HG03575 (cell line): ENCODE measurements around the gene FAM210A.
"Not testable (repeated sequence)": the region's sequence is repeated elsewhere in the genome, so short reads cannot be mapped to it uniquely, and the experiment has no call there.

Experiments
- ATAC-seq: cut with Tn5 transposase; IDR thresholded peaks from one replicate; pipeline ENCODE4 v1.9.1; 2021; ENCODE audit not compliant: unreplicated experiment, insufficient number of reproducible peaks, low FRiP score; ENCODE audit errors: extremely low read depth

The FAM210A gene

DNA sequence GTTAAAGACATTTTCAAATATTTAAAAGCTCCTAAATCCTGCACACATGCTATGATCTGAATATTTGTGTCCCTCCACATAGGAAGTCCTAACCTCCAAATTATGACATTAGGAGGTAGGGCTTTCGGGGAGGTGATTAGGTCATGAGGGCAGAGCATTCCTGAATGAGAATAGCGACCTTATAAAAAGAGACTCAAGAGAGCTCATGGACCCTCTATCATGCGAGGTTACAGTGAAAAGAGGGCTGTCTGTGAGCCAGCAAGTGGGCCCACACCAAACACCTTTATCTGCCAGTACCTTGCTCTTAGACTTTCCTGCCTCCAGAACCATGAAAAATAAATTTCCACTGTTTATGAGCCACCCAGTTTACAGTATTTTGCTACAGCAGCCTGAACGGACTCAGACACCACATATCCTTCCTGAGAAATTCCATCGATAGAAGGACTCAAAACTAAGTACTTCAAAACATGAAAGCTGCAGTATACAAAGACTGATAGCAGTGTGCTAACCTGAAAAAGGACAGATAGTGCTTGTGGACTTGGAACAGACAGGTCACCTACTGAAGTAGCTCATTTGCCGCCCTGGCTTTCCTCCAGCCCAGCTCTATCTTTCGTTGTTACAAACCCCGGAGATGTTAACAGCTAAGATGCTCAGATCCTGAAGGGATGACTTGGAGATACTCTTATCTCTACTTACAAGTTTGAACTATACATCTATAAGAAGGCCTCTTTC lies 13.8 kb downstream of the FAM210A start:
- ATAC-seq: no peak

GRCh38 chr18:13710414-13710831 lies 15.9 kb downstream of the FAM210A start:
- ATAC-seq: no peak

DNA sequence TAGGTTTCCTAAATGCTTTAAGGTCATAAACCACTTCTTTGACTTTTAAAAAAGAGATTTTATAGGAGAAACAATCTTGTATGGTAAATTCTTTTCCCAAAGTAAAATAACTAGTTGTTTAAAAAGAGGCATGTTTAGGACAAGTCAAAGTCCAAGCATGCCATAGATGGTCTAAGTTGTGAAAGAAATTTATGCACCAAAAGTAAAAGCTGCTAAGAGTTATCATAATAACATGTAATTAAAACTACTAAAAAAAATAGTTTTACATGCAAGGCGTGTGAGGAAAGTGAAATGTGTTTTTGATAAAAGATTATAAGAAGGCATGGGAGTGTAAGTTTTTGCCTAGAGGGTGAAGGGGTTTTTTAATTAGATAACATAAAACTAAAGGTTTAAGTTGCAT lies 22.5 kb downstream of the FAM210A start:
- no peak for ATAC-seq

- no peak for ATAC-seq
These were observed 26.2 kb downstream of the FAM210A start for GRCh38 chr18:13700153-13700552.

GRCh38 chr18:13696961-13697360 lies 29.4 kb downstream of the FAM210A start:
- ATAC-seq: no peak

GRCh38 chr18:13695337-13695736 lies 31.0 kb downstream of the FAM210A start:
- ATAC-seq: not testable (repeated sequence)

DNA sequence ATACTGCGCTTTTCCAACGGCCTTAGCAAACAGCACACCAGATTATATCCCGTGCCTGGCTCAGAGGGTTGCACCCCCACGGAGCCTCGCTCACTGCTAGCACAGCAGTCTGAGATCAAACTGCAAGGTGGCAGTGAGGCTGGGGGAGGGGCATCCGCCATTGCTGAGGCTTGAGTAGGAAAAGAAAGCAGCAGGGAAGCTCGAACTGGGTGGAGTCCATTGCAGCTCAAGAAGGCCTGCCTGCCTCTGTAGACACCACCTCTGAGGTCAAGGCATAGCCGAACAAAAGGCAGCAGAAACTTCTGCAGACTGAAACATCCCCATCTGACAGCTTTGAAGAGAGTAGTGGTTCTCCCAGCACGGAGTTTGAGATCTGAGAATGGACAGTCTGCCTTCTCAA lies 36.3 kb downstream of the FAM210A start:
- ATAC-seq: not testable (repeated sequence)

DNA sequence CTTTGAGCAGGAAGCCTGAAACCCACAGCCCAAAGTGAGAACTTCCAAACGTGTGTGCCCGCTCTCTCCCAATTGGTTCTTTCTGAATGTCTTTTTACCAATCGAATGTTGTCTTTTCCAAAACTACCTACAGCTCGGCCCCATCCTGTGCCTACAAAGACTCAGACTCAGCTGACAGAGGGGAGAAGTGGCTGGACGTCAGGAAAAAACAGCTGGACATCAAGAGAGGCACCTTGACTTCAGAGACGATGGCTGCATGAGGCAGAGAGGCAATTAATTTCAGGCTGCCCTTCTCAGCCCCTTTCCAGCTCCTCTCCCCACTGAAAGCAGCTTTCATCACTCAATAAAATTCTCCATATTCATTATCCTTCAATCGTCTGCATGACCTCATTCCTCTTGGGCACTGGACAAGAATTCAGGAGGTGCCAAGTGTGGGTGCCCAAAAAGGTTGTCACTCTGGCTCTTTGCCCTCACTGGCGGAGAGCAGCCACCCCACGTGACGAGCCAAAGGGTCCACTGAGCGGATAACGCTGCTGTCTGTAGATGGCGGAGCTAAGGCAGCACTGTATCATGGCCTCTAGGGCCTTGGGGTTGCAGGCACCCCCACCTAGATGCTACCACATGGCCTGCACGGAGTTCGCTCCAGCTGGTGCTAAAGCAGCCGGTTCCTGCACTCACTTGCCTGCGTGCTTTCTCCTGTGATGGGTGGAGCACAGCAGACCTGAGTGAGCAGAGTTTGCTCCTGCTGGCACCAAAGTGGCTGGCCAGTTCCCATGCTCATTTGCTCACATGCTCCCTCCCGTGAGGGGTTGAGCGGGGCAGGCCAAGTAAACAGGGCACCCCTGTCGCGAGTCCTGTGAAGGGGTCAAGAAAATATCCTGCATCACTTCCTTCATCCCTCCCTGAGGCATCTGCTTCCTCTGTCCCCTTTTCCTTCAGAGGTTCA lies 37.9 kb downstream of the FAM210A start:
- no peak for ATAC-seq

GRCh38 chr18:13684546-13684945 lies 41.8 kb downstream of the FAM210A start:
- ATAC-seq: no peak

- ATAC-seq: no peak
These were observed 44.7 kb downstream of the FAM210A start for GRCh38 chr18:13681701-13682100.

- ATAC-seq: no peak
These were observed 45.7 kb downstream of the FAM210A start for GRCh38 chr18:13680612-13681011.

- ATAC-seq: not testable (repeated sequence)
These were observed 49.0 kb downstream of the FAM210A start for GRCh38 chr18:13677350-13677749.

DNA sequence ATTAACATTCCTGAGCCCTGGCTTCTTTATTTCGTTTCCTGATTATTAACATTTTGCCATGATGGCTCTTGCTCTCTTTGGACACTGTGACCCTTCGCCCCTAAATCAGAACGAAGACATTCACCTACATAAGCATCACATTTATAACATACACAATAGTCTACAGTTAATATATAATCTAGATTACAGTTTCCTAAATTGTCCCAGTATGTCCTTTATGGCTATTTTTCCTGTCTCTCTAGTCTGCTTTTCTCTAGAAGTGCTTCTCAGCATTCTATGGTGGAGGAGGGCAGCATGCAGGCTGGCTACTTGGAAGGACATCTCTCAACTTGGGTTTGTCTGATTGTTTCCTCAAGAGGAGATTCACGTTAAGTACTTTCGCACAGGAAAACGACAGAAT lies 49.9 kb downstream of the FAM210A start:
- ATAC-seq: no peak

GRCh38 chr18:13672657-13673056 lies 53.7 kb downstream of the FAM210A start:
- no peak for ATAC-seq

DNA sequence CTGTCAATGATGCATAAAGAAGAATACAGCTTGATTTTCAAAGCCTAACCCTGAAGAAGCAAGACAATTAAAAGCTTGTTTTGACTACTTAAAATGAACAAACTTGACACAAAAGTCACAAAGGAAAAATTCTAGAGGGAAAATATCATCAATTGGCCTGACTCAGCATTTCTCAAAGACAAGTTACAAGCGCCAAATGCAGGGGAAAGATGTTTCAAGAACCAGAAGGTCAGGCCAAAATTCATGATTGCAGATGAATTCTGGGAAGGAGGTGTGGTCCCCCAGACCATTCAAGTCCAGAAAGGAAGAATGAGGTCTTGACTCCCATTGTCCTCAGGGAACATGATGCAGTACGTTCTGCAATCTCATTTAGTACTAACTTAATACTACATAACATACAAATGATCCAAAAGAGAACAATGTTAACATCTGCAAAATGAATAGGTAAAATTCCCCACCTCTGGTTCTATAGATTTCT lies 64.5 kb downstream of the FAM210A start:
- no peak for ATAC-seq

GRCh38 chr18:13661051-13661778 lies 65.1 kb downstream of the FAM210A start:
- ATAC-seq: no peak

- ATAC-seq: no peak
These were observed 65.8 kb downstream of the FAM210A start for GRCh38 chr18:13660510-13660909.

- no peak for ATAC-seq
These were observed 67.7 kb downstream of the FAM210A start for GRCh38 chr18:13658436-13659204.

DNA sequence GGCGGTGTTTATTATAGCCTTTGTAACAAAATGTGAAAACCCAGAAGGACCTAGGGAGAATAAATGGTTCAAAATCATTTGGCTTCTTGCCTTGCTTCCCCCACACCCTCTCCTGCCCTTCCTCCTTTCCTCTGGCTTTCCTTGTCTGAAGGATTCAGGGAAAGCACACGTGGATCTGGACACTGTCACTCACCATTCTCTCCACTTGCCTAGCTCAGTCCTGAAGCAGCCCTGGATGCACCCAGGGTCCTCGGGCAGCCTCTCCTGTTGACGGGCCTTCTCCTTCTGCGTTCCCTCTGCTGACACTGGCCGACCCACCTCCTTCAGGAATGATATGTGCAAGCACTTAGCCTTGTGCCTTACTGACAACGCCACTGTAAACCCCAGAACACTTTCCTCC lies 68.4 kb downstream of the FAM210A start:
- no peak for ATAC-seq
